RPMI8226 (cell line): Measurements from ENCODE around the gene RIPK1.
"Not testable (repeated sequence)": the region's sequence is repeated elsewhere in the genome, so short reads cannot be mapped to it uniquely, and the experiment has no call there.

Experiments used
- DNase-seq: peaks from one replicate; pipeline ENCODE4 v3.0.0-alpha.2; 2015

RIPK1 gene

DNA sequence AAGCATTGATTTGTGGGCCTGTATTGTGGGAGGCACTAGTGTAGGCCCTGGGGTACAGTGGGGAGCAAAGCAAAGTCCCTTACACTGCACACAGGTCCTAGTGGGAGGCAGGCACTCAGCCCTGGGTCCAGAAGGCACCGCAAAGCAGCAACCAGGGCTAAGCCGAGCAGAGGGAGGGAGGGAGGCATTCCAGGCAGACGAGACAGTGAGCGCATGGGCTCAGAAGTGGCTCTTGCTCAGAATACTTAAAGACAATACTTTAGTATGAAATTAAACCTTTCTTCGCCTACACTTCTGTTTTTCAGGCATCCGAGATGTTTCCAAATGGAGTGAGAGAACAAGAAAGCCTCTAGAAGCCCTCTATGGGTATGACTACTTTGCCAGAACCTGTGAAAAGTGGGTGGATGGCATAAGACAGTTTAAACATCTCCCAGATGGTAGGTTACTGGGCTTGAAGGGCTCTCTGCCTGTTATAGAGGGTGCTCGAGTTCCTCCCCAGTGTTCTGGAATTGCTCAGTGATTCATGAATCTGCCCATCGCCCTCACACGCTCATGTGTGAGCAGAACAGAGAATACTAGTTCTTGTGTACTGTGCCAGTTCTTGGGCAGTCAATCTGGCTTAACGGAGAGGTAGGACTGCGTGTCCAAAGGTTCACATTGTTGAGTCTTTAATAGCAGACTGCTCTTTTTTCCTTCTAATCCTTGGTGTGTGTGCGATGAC lies 68.9 kb downstream of the RIPK1 start:
- no peak for DNase-seq

DNA sequence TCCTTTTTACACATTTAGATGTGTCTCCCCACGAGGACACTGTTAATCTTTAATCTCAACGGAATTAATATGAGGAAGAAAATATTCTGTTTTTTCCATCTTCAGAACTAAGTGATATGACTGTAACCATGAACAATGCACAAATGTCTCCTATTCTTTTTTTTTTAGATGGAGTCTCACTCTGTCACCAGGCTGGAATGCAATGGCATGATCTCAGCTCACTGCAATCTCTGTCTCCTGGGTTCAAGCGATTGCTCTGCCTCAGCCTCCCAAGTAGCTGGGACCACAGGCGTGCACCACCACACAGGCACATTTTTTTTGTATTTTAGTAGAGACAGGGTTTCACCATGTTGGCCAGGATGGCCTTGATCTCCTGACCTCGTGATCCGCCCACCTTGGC lies 69.6 kb downstream of the RIPK1 start:
- not testable (repeated sequence) for DNase-seq

DNA sequence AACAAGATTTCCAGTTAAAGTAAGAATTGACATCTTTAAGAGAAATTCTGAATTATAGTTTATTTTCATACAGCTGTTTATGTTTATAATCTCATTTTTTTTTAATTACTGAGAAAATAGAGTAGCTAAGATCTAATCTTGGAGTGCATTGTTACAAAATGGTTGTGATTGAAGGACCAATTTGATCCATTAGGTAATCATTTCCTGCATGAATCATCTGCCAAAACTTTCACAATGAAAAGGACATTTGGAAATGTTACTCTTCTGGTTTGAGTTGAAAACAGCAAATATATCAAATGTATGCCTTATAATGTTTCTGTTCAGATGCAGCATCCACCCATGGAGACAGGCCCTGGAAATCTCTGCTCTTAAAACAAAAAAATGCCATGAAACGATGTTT lies 70.0 kb downstream of the RIPK1 start:
- DNase-seq: no peak

- peak; percentile 81 for DNase-seq
Observed at GRCh38 chr6:3139090-3139903, 71.0 kb downstream of the RIPK1 start.

DNA sequence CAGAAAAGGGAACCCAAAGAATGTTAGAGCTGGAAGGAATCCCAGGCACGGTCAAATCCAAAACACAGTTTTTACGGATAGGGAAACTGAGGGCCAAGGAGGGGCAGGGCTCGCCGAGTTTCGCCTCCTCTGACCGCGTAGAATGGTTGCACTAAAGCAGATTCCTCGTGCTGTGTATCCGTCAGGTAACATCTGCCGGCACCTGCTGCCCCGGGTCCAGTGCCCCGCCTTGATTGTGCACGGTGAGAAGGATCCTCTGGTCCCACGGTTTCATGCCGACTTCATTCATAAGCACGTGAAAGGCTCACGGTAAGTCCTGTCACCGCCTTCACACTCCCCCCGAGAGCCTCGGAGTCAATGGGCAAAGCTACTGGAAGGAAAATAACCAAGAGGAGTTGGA lies 71.9 kb downstream of the RIPK1 start:
- DNase-seq: no peak

GRCh38 chr6:3142536-3142935 lies 74.2 kb downstream of the RIPK1 start:
- DNase-seq: no peak

DNA sequence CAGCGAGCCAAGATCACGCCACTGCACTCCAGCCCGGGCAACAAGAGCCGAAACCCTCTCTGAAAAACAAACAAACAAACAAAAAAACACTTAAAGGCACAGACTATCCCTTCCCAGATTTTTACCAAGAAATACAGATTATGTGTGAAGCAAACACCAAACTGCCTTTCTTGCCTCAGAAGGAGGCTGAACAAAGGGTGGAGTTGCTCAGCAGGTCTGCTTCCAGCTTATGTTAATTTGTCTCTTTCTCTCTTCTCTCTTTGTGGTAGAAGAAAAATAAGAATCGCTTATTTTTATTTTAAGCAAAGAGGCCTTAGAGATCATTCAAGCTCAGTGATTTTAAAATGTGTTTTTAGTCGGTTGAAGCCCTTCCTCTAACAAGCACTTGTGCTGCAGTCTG lies 74.9 kb downstream of the RIPK1 start:
- DNase-seq: no peak

DNA sequence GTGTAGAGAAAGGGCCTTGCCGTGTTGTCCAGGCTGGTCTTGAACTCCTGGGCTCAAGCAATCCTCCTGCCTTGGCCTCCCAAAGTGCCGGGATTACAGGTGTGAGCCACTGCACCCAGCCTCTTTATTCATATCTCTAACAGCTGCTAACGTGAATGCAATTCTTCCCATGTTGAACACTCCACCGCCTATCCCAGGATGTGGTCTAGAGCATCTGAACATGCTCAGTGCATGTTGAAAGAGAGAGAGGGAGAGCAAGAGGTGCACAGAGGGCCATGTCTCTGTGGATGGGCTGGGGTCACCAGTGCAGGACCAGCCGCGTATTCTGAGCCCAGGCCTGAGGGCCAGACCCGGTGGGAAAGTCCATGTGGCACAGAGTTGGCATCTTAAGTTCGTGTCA lies 76.3 kb downstream of the RIPK1 start:
- DNase-seq: no peak

GRCh38 chr6:3147914-3148757 lies 79.8 kb downstream of the RIPK1 start:
- peak; percentile 22 for DNase-seq

DNA sequence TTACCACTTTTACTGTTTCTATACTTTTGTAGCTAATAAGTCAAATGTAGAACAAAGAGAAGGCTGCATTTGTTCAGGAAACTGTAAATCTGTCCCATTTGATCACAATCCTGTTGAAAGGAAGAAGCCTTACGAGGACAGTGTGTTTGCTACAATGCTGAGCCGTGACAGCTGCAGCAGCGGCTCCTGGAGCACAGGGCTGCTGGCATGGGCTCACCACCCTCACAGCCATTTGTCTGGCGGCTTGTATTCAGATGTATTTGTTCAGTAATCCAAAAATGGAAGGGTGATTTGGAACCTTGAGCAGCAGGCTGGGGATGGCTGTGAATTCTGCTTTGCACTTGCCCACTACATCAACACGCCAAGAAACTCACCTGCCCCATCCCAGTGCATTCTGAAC lies 83.4 kb downstream of the RIPK1 start:
- no peak for DNase-seq

DNA sequence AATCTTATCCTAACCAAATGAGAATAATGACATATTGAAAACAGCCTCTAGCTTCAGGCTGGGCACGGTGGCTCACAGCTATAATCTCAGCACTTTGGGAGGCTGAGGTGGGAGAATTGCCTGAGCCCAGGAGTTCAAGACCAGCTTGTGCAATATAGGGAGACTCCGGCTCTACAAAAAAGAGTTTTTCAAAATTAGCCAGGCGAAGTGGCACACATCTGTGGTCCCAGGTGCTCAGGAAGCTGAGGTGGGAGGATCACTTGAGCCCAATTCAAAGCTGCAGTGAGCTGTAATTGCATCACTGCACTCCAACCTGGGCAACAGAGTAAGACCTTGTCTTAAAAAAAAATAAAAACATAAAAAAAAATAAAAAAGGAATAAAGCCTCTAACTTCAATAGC lies 84.4 kb downstream of the RIPK1 start:
- DNase-seq: no peak

GRCh38 chr6:3155416-3155815 lies 87.1 kb downstream of the RIPK1 start:
- DNase-seq: not testable (repeated sequence)

GRCh38 chr6:3156184-3157130 lies 88.2 kb downstream of the RIPK1 start:
- DNase-seq: peak; percentile 38

DNA sequence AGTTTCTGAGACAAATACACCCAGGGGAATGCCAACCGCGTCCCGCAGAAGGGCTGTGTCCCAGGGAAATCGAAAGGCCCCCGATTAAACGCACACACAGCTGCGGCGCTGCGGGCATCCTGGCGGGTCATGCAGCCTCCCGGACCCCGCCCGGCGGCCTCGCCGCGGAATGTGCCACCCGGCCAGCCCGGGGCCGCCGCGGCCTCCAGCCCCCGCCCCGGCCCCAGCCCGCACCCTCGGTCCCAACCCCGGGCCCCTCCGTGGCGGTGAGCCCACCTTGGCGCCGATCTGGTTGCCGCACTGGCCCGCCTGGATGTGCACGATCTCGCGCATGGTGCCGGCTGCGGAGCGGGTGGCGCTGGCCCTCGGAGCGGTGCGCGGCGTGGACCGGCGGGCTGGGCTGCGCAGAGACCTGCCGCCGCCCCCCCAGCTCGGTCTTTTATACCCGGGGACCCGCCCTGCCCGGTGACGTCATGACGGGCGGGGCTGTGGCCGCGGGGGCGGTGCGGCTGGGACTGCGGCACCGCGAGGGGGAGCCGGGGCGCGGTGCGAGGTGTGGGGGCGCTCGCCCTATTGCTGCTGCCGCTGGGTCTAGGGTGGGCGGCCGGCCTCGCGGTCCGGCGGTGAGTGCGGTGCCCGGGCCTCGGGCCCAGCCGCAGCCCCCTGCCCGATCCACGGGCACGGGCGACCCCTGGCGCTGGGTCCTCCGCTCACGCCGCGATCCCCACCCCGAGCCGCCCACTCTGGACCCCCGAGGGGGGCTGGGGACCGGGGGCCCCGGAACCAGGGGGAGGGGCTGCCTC lies 89.0 kb downstream of the RIPK1 start, which contains the start of gene TUBB2A:
Gene TUBB2A (minus strand): TSS at position 414 of the 803 bp plus-strand sequence. CDS start 81 bp downstream, at position 333.
- peak; percentile 92 for DNase-seq

DNA sequence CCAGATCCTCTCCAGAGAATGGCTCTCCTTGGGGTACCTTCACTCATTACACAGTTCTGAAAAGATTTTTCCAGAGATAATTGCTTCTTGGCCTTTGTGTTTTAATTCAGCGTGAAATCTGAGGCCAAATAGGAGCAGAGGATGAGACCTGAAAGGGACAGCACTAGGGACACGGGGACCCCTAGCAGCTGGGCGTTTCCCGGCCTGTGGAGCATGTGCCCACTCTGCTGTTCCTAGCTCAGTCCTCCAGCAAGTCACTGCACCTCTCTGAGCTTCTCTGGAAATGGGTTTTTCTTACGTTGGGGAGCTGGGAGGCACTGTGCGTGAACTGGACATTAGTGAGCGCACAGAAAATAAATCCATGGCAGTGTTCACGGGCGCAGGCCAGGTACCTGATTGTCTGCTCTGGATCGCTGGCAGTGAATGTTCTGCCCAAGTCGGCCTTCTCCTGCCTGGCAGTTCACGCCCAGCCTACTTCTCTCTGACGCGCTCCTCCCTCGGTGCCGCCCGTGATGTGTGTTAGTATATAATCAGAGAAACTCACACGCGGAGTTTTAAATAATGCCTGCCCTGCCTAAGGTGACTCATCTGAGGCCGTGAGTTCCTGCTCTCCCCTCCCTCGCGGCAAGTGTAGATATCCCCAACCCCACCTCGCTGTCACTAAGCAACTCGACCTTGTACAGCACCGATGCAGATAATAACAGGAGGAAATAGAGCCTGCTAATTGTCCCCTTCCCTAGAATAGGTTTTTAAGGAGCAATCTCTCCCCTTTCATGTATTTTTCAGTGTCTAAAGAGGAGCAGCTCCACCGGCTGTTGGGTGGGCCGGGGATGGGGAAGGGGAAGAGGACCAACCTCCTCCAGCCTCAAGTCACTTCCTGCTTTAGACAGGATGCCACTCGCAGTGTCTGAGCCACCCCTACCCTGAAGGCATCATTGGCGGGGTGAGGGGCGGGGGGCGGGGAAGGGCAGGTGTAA lies 91.8 kb downstream of the RIPK1 start:
- no peak for DNase-seq

- no peak for DNase-seq
Observed at GRCh38 chr6:3162067-3162497, 93.8 kb downstream of the RIPK1 start.

DNA sequence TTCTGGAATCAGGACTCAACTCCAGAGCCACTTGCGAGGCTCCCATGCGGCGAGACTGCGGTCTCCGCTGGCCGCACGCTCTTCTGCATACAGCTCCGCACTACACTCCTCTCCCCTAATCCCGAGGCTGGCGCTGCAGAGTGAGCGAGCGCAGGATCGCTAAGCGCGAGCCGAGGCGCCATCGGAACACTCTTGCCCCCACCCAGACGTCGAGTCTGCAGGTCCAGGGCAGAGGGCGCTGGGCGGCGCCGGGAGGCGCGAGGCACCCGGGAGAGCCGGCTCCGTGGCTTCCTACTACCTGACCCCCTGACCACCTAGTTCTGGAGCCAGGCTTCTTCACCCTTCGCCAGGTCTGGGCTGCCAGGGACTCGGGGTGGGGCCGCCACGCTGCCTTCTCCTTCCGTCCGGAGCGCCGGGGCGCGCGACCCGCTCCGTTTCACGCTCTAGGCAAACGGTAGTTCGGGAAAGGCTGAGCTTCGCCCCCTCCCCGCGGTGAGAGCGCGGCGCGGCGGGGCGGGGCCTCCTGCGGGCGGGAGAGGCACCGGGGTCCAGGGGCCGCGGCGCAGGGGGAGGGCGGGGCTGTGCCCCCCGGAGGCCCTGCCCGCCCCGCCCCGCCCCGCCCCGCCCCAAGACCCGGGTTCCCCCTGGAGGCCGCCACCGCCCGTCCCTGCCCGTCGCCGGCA lies 94.4 kb downstream of the RIPK1 start:
- DNase-seq: peak; percentile 89

DNA sequence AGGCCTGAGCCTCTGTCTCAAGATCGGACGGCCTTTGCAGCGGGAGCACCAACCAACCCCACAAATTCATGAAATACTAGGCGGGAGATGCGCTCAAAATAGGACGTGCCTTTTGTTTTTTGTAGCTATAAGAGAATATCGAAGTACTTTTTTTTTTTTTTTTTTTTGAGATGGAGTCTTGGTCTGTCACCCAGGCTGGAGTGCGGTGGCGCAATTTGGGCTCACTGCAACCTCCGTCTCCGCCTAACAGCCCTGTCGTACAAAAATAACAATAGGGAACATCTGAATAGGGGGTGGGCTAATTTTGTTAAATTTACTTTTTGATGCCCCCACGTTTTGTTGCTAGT lies 94.9 kb downstream of the RIPK1 start:
- DNase-seq: no peak

- no peak for DNase-seq
Observed at GRCh38 chr6:3164388-3164787, 96.1 kb downstream of the RIPK1 start.
